GM10847 (cell line): Measurements from ENCODE around the gene DYNC2LI1.

Experiments
- POLR2A ChIP-seq: IDR thresholded peaks from 2 replicates; pipeline ENCODE4 v1.6.1; 2011; ENCODE audit not compliant: insufficient read length; ENCODE audit errors: extremely low read depth

Gene DYNC2LI1

GRCh38 chr2:43773876-43774613, at the start of gene DYNC2LI1:
DYNC2LI1 (plus strand) TSS chr2:43774039; CDS start chr2:43774139, 100 bp downstream.
- TF ChIP-seq POLR2A, result no peak

- TF ChIP-seq POLR2A, result no peak
These were observed 48.9 kb upstream of the DYNC2LI1 start for GRCh38 chr2:43724728-43725526.

- no peak for TF ChIP-seq POLR2A
These were observed 48.1 kb upstream of the DYNC2LI1 start for GRCh38 chr2:43725711-43726246.

GRCh38 chr2:43727634-43728014, 46.2 kb upstream of the DYNC2LI1 start:
- TF ChIP-seq POLR2A, result no peak

GRCh38 chr2:43729491-43730174, 44.2 kb upstream of the DYNC2LI1 start:
- TF ChIP-seq POLR2A, result no peak

- no peak for TF ChIP-seq POLR2A
These were observed 42.6 kb upstream of the DYNC2LI1 start for GRCh38 chr2:43731211-43731610.

GRCh38 chr2:43736637-43737036, 37.2 kb upstream of the DYNC2LI1 start:
- TF ChIP-seq POLR2A, result no peak

- TF ChIP-seq POLR2A, result no peak
These were observed 36.6 kb upstream of the DYNC2LI1 start for GRCh38 chr2:43737097-43737854.

- no peak for TF ChIP-seq POLR2A
These were observed 36.0 kb upstream of the DYNC2LI1 start for GRCh38 chr2:43737855-43738254.

GRCh38 chr2:43738257-43738656, 35.6 kb upstream of the DYNC2LI1 start:
- no peak for TF ChIP-seq POLR2A

GRCh38 chr2:43743706-43744105, 30.1 kb upstream of the DYNC2LI1 start:
- no peak for TF ChIP-seq POLR2A

- no peak for TF ChIP-seq POLR2A
These were observed 28.4 kb upstream of the DYNC2LI1 start for GRCh38 chr2:43745457-43745856.

- TF ChIP-seq POLR2A, result no peak
These were observed 25.5 kb upstream of the DYNC2LI1 start for GRCh38 chr2:43748333-43748732.

GRCh38 chr2:43749583-43749982, 24.3 kb upstream of the DYNC2LI1 start:
- TF ChIP-seq POLR2A, result no peak

GRCh38 chr2:43751476-43751990, 22.3 kb upstream of the DYNC2LI1 start:
- TF ChIP-seq POLR2A, result no peak

GRCh38 chr2:43752302-43752701, 21.5 kb upstream of the DYNC2LI1 start:
- no peak for TF ChIP-seq POLR2A
